ENCODE results near the gene SENP5.
"Not testable (repeated sequence)": the region's sequence is repeated elsewhere in the genome, so short reads cannot be mapped to it uniquely, and the experiment has no call there.

The SENP5 gene

GRCh38 chr3:196867507-196868296 lies at the start of gene SENP5:
TSS of gene SENP5 (plus strand) at chr3:196867920. CDS start at chr3:196885182, 17,262 bp downstream.
- H3K4me3 ChIP-seq (ENCODE audit: low read depth, low read length), result peak within 1 kb of the TSS; percentile 82
- peak within 1 kb of the TSS; percentile 81 for H3K27ac ChIP-seq
- H3K27me3 ChIP-seq (replicated peaks), result no peaks in the 10 kb centered on the region
- in situ Hi-C loops (cut with HindIII; ENCODE audit: low pct_ligation_motif_present, low sequenced_read_pairs), result no loop called here
- H3K36me3 ChIP-seq (replicated peaks), result no peaks in the 10 kb centered on the region
- TF ChIP-seq CTCF (IDR thresholded peaks at IDR 0.05; ENCODE audit: low read depth, low read length, missing control alignments), result no peak
- DNase-seq, result peak; percentile 83

- no peak for TF ChIP-seq CTCF (IDR thresholded peaks at IDR 0.05; ENCODE audit: low read depth, low read length, missing control alignments)
- H3K36me3 ChIP-seq (replicated peaks), result peaks cover 67% of the 10 kb centered on the region
- DNase-seq, result no peak
Measured at GRCh38 chr3:196821806-196822355, 45.8 kb upstream of the SENP5 start.

GRCh38 chr3:196829651-196830050 lies 38.1 kb upstream of the SENP5 start:
- in situ Hi-C loops (cut with HindIII; ENCODE audit: low pct_ligation_motif_present, low sequenced_read_pairs); H3K4me3 ChIP-seq (ENCODE audit: low read depth, low read length); H3K27me3 ChIP-seq (replicated peaks): not testable (repeated sequence)

More at GRCh38 chr3:196821806-196822355, 45.8 kb upstream of the SENP5 start:
- Histone ChIP-seq H3K4me3 (ENCODE audit: low read depth, low read length) (no peak overlapping the region), H3K27me3 (replicated peaks) (no peaks in the 10 kb centered on the region), H3K27ac (no peak overlapping the region)
- in situ Hi-C loops (cut with HindIII; ENCODE audit: low pct_ligation_motif_present, low sequenced_read_pairs), result no loop called here

GRCh38 chr3:196835086-196835485 lies 32.6 kb upstream of the SENP5 start:
- no peak for DNase-seq

More at GRCh38 chr3:196829651-196830050, 38.1 kb upstream of the SENP5 start:
- H3K27ac ChIP-seq, DNase-seq: not testable (repeated sequence)
- peaks cover 31% of the 10 kb centered on the region for H3K36me3 ChIP-seq (replicated peaks)

GRCh38 chr3:196836626-196837025 lies 31.1 kb upstream of the SENP5 start:
- H3K27me3 ChIP-seq (replicated peaks); H3K36me3 ChIP-seq (replicated peaks); H3K4me3 ChIP-seq (ENCODE audit: low read depth, low read length); DNase-seq; H3K27ac ChIP-seq; in situ Hi-C loops (cut with HindIII; ENCODE audit: low pct_ligation_motif_present, low sequenced_read_pairs): not testable (repeated sequence)

More at GRCh38 chr3:196835086-196835485, 32.6 kb upstream of the SENP5 start:
- no peak for TF ChIP-seq CTCF (IDR thresholded peaks at IDR 0.05; ENCODE audit: low read depth, low read length, missing control alignments)
- H3K27me3 ChIP-seq (replicated peaks), result no peaks in the 10 kb centered on the region
- H3K4me3 ChIP-seq (ENCODE audit: low read depth, low read length), result no peak overlapping the region
- H3K36me3 ChIP-seq (replicated peaks), result peaks cover 8% of the 10 kb centered on the region
- no peak overlapping the region for H3K27ac ChIP-seq
- in situ Hi-C loops (cut with HindIII; ENCODE audit: low pct_ligation_motif_present, low sequenced_read_pairs), result no loop called here

- Histone ChIP-seq H3K27ac (no peak overlapping the region), H3K36me3 (replicated peaks) (no peaks in the 10 kb centered on the region), H3K4me3 (ENCODE audit: low read depth, low read length) (no peak overlapping the region), H3K27me3 (replicated peaks) (no peaks in the 10 kb centered on the region)
- TF ChIP-seq CTCF (IDR thresholded peaks at IDR 0.05; ENCODE audit: low read depth, low read length, missing control alignments), result peak; percentile 85
- DNase-seq, result peak; percentile 51
- in situ Hi-C loops (cut with HindIII; ENCODE audit: low pct_ligation_motif_present, low sequenced_read_pairs), result no loop called here
Measured at GRCh38 chr3:196837819-196838420, 29.8 kb upstream of the SENP5 start.

- H3K27ac ChIP-seq; H3K27me3 ChIP-seq (replicated peaks); DNase-seq; in situ Hi-C loops (cut with HindIII; ENCODE audit: low pct_ligation_motif_present, low sequenced_read_pairs); H3K36me3 ChIP-seq (replicated peaks); H3K4me3 ChIP-seq (ENCODE audit: low read depth, low read length): not testable (repeated sequence)
Measured at GRCh38 chr3:196839351-196839750, 28.4 kb upstream of the SENP5 start.

All from brain microvascular endothelial cell (primary cell).